Testis (tissue), 3 donors: ENCODE results near the gene ZNF236. TPM values are rescaled to one million over a fixed set of nuclear protein-coding genes. Genes with fewer than 3 reads are reported as not detected.

Experiments
- DNase-seq: peaks from one replicate; pipeline ENCODE4 v3.0.0-alpha.2; 2019
- H3K27ac ChIP-seq, 2 donors: fragments of 200-600 bp; sonication (generic); one replicate each; pipeline ENCODE4 v1.5.1; 2019
- H3K27me3 ChIP-seq: fragments of 200-600 bp; sonication (generic); one replicate; pipeline ENCODE4 v1.5.1; 2019
- H3K36me3 ChIP-seq: fragments of 200-600 bp; sonication (generic); one replicate; pipeline ENCODE4 v1.5.1; 2017; ENCODE audit warnings: low read depth; ENCODE audit errors: missing control alignments
- H3K4me1 ChIP-seq: fragments of 200-600 bp; sonication (generic); one replicate; pipeline ENCODE4 v1.5.1; 2019
- H3K4me3 ChIP-seq, 2 donors: fragments of 200-600 bp; sonication (generic); one replicate each; pipeline ENCODE4 v1.5.1; 2017 to 2019
- H3K9me3 ChIP-seq: fragments of 200-600 bp; sonication (generic); one replicate; pipeline ENCODE4 v1.5.1; 2017
- CTCF ChIP-seq, 3 experiments: fragments of 450-650 bp in 2 of 3; fragments of 200-600 bp in 1 of 3; sonication (generic) in 1 of 3; IDR thresholded peaks; one replicate each; pipeline ENCODE4 v1.5.1; 2016 to 2019; ENCODE audit warnings: antibody characterized with exemption in 3 of 3, mild to moderate bottlenecking in 2 of 3, moderate library complexity in 1 of 3
- POLR2A ChIP-seq: fragments of 450-650 bp; IDR thresholded peaks from one replicate; pipeline ENCODE4 v1.6.1; 2017; ENCODE audit warnings: antibody characterized with exemption, mild to moderate bottlenecking, moderate library complexity
- WGBS, 2 donors: methylation state at CpG; one replicate each; pipeline ENCODE4 v1.1.5; 2018; 5-methylcytosine and 5-hydroxymethylcytosine counted together
- intact Hi-C: fragments of 100-400 bp; cut with DNase I; formaldehyde crosslinking; loops from one replicate; pipeline ENCODE4 v1.15.1; 2023; ENCODE audit warnings: low total_unique reads
- polyA plus RNA-seq: library from polyadenylated mRNA; stranded (reverse); fragments of 350-450 nt; fragmentation: Illumina TruSeq; extraction: RNeasy Lipid Tissue Mini Kit (QIAGEN cat#74804); gene quantifications from one replicate; pipeline ENCODE4 v1.2.3, GENCODE V29; 2014; ENCODE audit warnings: low read depth, low replicate concordance; ENCODE audit not compliant: insufficient read depth
- total RNA-seq, 2 donors: library from RNA; depleted of rRNA; stranded (reverse); fragments of >200 nt; gene quantifications; one replicate each; pipeline ENCODE4 v1.2.3, GENCODE V29; 2016

The ZNF236 gene
- total and polyA plus RNA-seq, 3 donors from 2014 or later: 19.5 to 58.2 (median 53.9) TPM

- Histone ChIP-seq H3K36me3 (no peaks in the 10 kb centered on the region), H3K9me3 (no peaks in the 10 kb centered on the region), H3K4me1 (no peaks in the 10 kb centered on the region), H3K27ac (no peak overlapping the region), H3K4me3 (no peak overlapping the region), H3K27me3 (no peaks in the 10 kb centered on the region)
- no peak for TF ChIP-seq POLR2A
- TF ChIP-seq CTCF (IDR thresholded peaks at IDR 0.05): no peak
- 94 to 96% methylated on average over 6 of the region's 6 CpGs for WGBS, 2 donors
- intact Hi-C loops: no loop called here
- no peak for DNase-seq
Observed at GRCh38 chr18:76931171-76931570, 108.8 kb downstream of the ZNF236 start.

- intact Hi-C loops: no loop called here
- Histone ChIP-seq H3K4me1 (no peaks in the 10 kb centered on the region), H3K36me3 (no peaks in the 10 kb centered on the region), H3K27ac (no peak overlapping the region), H3K4me3 (no peak overlapping the region), H3K27me3 (no peaks in the 10 kb centered on the region), H3K9me3 (no peaks in the 10 kb centered on the region)
- TF ChIP-seq CTCF (IDR thresholded peaks at IDR 0.05) (no peak), POLR2A (no peak)
- WGBS, 2 donors: 66 to 85% methylated on average over 11 of the region's 11 CpGs
- peak; percentile 43 for DNase-seq
Observed at GRCh38 chr18:76932026-76932819, 109.9 kb downstream of the ZNF236 start.

GRCh38 chr18:76935722-76936337 lies 113.5 kb downstream of the ZNF236 start:
- TF ChIP-seq CTCF (IDR thresholded peaks at IDR 0.05) (no peak), POLR2A (no peak)
- 93 to 96% methylated on average over 17 to 18 of the region's 18 CpGs for WGBS, 2 donors
- no peaks in the 10 kb centered on the region for H3K27me3 ChIP-seq
- H3K4me3 ChIP-seq: no peak overlapping the region
- no peak overlapping the region for H3K27ac ChIP-seq
- no peaks in the 10 kb centered on the region for H3K36me3 ChIP-seq
- intact Hi-C loops: no loop called here
- no peak for DNase-seq
- no peaks in the 10 kb centered on the region for H3K9me3 ChIP-seq
- H3K4me1 ChIP-seq: no peaks in the 10 kb centered on the region

GRCh38 chr18:76936877-76937276 lies 114.5 kb downstream of the ZNF236 start:
- no peak overlapping the region for H3K27ac ChIP-seq
- TF ChIP-seq POLR2A: no peak
- no peak for TF ChIP-seq CTCF (IDR thresholded peaks at IDR 0.05)
- no peaks in the 10 kb centered on the region for H3K27me3 ChIP-seq
- no peaks in the 10 kb centered on the region for H3K4me1 ChIP-seq
- 94 to 95% methylated on average over 11 of the region's 11 CpGs for WGBS, 2 donors
- no peak for DNase-seq
- H3K36me3 ChIP-seq: no peaks in the 10 kb centered on the region
- intact Hi-C loops: no loop called here
- H3K9me3 ChIP-seq: no peaks in the 10 kb centered on the region
- H3K4me3 ChIP-seq: no peak overlapping the region
